Pancreas (tissue), 10 donors: ENCODE measurements around the gene INSIG2. TPM values are rescaled to one million over a fixed set of nuclear protein-coding genes. Genes with fewer than 3 reads are reported as not detected.

Experiments
- ATAC-seq, 4 donors: fragments of 200-7000 bp; cut with Tn5 transposase; one replicate each; pipeline versions ENCODE4 v1.8.0 to v1.9.1; 2020; ENCODE audit warnings: mild to moderate bottlenecking in 4 of 4, moderate library complexity in 4 of 4
- DNase-seq, 6 donors: peaks; one replicate each; pipeline ENCODE4 v3.0.0-alpha.2; 2020
- FAIRE-seq: peaks from 2 replicates; lab custom pipeline; 2012; peaks lifted over from hg19 to GRCh38; lab: Jason Lieb, UNC
- H3K27ac ChIP-seq, 4 donors: fragments of 200-600 bp; sonication (generic); 1 replicate in 3 of 4; 2 replicates in 1 of 4; pipeline versions ENCODE4 v1.5.0 to v1.8.0; 2020
- H3K27me3 ChIP-seq, 4 donors: fragments of 200-600 bp; one replicate each; pipeline ENCODE4 v1.8.0; 2021
- H3K36me3 ChIP-seq, 3 donors: fragments of 200-600 bp; sonication (generic) in 1 of 3; one replicate each; pipeline versions ENCODE4 v1.5.0 to v1.8.0; 2020 to 2021
- H3K4me1 ChIP-seq, 3 donors: fragments of 200-600 bp; one replicate each; pipeline ENCODE4 v1.8.0; 2021
- H3K4me3 ChIP-seq, 4 donors: fragments of 200-600 bp; sonication (generic) in 2 of 4; one replicate each; pipeline versions ENCODE4 v1.5.0 to v1.8.0; 2020 to 2021
- H3K9me3 ChIP-seq, 4 donors: fragments of 200-600 bp; one replicate each; pipeline ENCODE4 v1.8.0; 2021
- WGBS, 2 donors: extraction: QIAGEN DNeasy Blood & Tissue Kit; methylation state at CpG; one replicate each; pipeline ENCODE4 v1.1.7; 2013; 5-methylcytosine and 5-hydroxymethylcytosine counted together
- intact Hi-C, 3 donors: fragments of 100-400 bp; cut with DNase I; formaldehyde crosslinking; loops; one replicate each; pipeline versions ENCODE4 v1.11.1 to v1.14.2; 2022
- polyA plus RNA-seq, 2 donors: library from polyadenylated mRNA; stranded (reverse); fragments of 200-250 nt; gene quantifications; one replicate each; pipeline ENCODE4 v1.2.3, GENCODE V29; 2013
- total RNA-seq, 6 donors: library from RNA; stranded (reverse); fragmentation: NEBNext Ultra II Directional in 4 of 6; extraction: Animal tissue kit (Norgen Biotek cat#: 25700) in 4 of 6; gene quantifications; one replicate each; pipeline versions ENCODE4 v1.2.1 to v1.2.4, GENCODE V29; 2021 to 2023
- TF ChIP-seq, protein P1 (sequence below), 4 donors: fragments of 200-600 bp; sonication (generic) in 3 of 4; IDR thresholded peaks; one replicate each; pipeline versions ENCODE4 v1.5.0 to v1.8.0; 2021; ENCODE audit warnings: antibody characterized with exemption in 4 of 4
- donor health status: healthy with polysubstance abuse.
- donor health status: DM: no; HTN: no; CAD: no; lungs with moderate emphysema.
- donor health status: DM: no; HTN: no; CAD: no.
- donor health status: control.
- donor health status: control.
- donor health status: Bipolar disorder and iron deficiency.
- donor health status: DM: yes; HTN: yes; CAD: no.
- donor health status: DM: no; HTN: no; CAD: no.
- donor health status: DM: no; HTN: no; CAD: no.
- donor health status: DM: yes; HTN: yes; CAD: no.

Gene INSIG2
- total and polyA plus RNA-seq, 8 donors = 7.9 to 23.0 (median 14.2) TPM

DNA sequence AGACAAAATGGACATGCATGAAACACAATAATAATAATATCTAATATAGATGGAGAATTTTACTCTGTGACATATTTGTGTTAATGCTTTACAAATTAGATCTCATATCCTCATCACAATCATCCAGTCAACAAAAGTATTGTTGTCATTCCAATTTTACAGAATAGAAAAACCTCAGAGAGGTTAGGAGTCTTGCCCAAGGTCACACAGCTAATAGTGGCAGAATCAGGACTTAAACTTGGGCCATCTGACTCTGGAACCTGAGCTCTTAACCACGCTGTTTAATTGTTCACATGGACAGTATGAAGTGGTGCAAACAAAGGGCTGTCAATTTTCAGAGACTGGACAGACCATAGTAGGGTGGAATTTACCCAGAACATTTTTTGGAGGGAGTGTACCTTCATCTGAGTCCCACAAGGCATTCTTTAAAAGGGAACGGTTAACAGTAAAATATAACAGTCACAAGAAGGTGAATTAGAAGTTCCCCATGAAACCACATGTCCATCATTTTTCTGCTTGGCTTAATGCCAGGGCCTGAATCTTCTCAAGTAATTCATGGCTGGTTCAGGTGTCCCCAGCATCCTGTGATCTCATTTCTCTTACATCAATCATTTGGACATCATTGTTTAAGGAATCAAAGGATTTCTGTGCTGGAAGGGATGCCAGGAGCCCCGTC is 39.0 kb upstream of the INSIG2 start:
- Histone ChIP-seq H3K9me3 (no peaks in the 10 kb centered on the region), H3K27ac (no peak overlapping the region), H3K27me3 (no peaks in the 10 kb centered on the region), H3K36me3 (no peaks in the 10 kb centered on the region), H3K4me1 (peaks cover 0 to 11% (median 4%) of the 10 kb centered on the region in 3 donors), H3K4me3 (no peak overlapping the region)
- ATAC-seq = no peak
- intact Hi-C loops = loop anchor here in 2 of 3 donors (10.0 kb wide), 2 partner anchors 146 to 806 kb away; no protein-coding TSS in a partner anchor
- no peak for FAIRE-seq
- WGBS, 2 donors = 71 to 77% methylated on average over 3 of the region's 3 CpGs
- TF ChIP-seq, protein P1, sequence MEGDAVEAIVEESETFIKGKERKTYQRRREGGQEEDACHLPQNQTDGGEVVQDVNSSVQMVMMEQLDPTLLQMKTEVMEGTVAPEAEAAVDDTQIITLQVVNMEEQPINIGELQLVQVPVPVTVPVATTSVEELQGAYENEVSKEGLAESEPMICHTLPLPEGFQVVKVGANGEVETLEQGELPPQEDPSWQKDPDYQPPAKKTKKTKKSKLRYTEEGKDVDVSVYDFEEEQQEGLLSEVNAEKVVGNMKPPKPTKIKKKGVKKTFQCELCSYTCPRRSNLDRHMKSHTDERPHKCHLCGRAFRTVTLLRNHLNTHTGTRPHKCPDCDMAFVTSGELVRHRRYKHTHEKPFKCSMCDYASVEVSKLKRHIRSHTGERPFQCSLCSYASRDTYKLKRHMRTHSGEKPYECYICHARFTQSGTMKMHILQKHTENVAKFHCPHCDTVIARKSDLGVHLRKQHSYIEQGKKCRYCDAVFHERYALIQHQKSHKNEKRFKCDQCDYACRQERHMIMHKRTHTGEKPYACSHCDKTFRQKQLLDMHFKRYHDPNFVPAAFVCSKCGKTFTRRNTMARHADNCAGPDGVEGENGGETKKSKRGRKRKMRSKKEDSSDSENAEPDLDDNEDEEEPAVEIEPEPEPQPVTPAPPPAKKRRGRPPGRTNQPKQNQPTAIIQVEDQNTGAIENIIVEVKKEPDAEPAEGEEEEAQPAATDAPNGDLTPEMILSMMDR (IDR thresholded peaks at IDR 0.05) = no peak
- DNase-seq = no peak

DNA sequence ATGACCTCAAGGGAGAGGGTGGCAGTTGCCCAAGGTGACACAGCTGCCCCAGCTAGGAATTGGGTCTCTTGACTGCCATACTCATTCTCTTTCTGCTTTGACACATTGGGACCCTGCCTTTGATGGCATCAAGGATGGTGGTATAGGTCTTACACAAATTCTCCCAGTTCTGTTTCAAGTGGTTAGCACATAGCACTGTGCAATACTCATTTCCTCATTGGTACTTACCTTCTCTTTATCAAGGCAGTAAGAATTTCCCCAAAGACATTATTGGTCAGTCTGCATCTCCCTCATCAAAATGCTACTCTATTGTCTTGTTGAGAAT is 38.5 kb upstream of the INSIG2 start:
- Histone ChIP-seq H3K4me3 (no peak overlapping the region), H3K27ac (no peak overlapping the region), H3K27me3 (no peaks in the 10 kb centered on the region), H3K4me1 (peaks cover 0 to 11% (median 4%) of the 10 kb centered on the region in 3 donors), H3K9me3 (no peaks in the 10 kb centered on the region), H3K36me3 (no peaks in the 10 kb centered on the region)
- intact Hi-C loops = loop anchor here in 2 of 3 donors (10.0 kb wide), 2 partner anchors 145 to 805 kb away; no protein-coding TSS in a partner anchor
- TF ChIP-seq, protein P1 (IDR thresholded peaks at IDR 0.05) = no peak
- no peak for ATAC-seq
- no peak for DNase-seq
- FAIRE-seq = no peak

DNA sequence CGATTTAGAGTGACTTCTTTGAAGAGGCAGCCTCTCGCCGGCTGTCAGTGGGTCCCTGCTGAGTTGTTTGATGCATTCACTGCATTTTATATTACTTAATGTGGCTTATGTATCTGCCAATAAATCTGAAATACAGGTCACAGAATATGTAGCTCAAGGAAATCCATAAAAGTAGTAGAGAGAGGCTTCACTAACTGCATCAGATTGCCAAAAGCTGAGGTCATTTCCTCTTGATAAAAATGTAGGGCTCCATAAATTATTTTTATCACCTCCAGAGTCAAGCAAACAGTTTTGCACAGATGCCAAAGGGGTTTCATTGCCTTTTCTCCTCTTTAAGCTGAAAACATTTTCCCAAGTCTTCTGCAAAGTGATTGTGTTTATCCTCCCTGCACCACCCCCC is 37.9 kb upstream of the INSIG2 start:
- Histone ChIP-seq H3K9me3 (no peaks in the 10 kb centered on the region), H3K36me3 (no peaks in the 10 kb centered on the region), H3K27me3 (no peaks in the 10 kb centered on the region), H3K27ac (no peak overlapping the region), H3K4me3 (no peak overlapping the region), H3K4me1 (peaks cover 0 to 11% (median 4%) of the 10 kb centered on the region in 3 donors)
- intact Hi-C loops = no loop called here
- WGBS, 2 donors = 55 to 57% methylated on average over 3 of the region's 3 CpGs
- DNase-seq = no peak
- TF ChIP-seq, protein P1 (IDR thresholded peaks at IDR 0.05) = no peak
- FAIRE-seq = no peak
- peak in 1 of 4 donors; percentile 44 for ATAC-seq

DNA sequence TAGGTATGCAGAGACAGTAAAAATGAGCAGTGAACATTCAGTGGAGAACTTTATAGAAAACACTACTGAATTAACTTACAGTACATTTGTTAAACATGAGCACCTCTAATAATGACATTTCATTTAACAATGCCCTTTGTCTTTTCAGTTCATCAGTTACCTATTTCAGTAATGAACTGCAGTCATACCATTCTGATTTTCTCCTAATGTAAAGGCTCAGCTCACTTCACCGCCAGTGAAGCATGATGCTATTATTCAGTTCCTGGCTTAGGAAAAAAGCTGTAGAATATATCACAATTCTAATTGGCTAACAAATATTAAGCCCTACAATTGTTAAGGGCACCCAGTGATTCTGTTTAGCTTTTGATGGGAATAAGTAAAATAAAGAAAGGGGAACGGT is 37.3 kb upstream of the INSIG2 start:
- no peaks in the 10 kb centered on the region for H3K27me3 ChIP-seq
- WGBS, 2 donors = 75 to 84% methylated on average over 2 of the region's 2 CpGs
- intact Hi-C loops = no loop called here
- H3K4me1 ChIP-seq = peaks cover 0 to 11% (median 4%) of the 10 kb centered on the region in 3 donors
- no peak overlapping the region for H3K27ac ChIP-seq
- TF ChIP-seq, protein P1 (IDR thresholded peaks at IDR 0.05) = no peak
- no peak overlapping the region for H3K4me3 ChIP-seq
- DNase-seq (no peak), ATAC-seq (no peak), FAIRE-seq (no peak)
- H3K36me3 ChIP-seq = no peaks in the 10 kb centered on the region
- H3K9me3 ChIP-seq = no peaks in the 10 kb centered on the region

DNA sequence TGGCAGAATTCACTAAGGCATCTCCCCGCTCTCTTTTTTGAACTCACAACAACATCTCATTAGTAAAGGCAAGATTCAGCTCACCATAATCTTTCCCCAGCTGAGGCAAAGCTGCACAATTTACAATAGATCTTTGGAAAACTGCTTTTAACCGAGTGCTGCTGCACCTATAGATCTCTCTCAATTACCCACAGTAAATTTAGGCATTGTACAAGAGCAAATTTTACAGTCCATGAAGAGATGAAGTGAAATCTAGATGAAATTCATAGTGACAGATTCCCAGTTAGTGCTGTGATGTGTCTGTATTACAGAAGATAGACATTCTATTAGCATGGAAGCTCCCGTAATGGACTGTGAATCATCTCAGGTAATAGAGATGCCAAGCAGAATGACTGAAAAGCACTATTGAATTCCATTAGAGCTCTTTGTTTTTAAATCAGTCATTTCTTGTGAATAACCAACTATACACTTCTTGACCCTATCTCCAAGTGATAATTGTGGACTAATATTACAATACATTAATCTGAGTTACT is 36.4 kb upstream of the INSIG2 start:
- Histone ChIP-seq H3K4me3 (no peak overlapping the region), H3K36me3 (no peaks in the 10 kb centered on the region)
- TF ChIP-seq, protein P1 (IDR thresholded peaks at IDR 0.05) = no peak

More for the DNA sequence above, 36.4 kb upstream of the INSIG2 start:
- 87 to 91% methylated on average over 3 of the region's 3 CpGs for WGBS, 2 donors
- no peak for DNase-seq
- no peak for FAIRE-seq
- Histone ChIP-seq H3K4me1 (peaks cover 0 to 10% (median 2%) of the 10 kb centered on the region in 3 donors), H3K27me3 (no peaks in the 10 kb centered on the region), H3K27ac (no peak overlapping the region), H3K9me3 (no peaks in the 10 kb centered on the region)
- ATAC-seq = no peak
- intact Hi-C loops = no loop called here
